ENCODE measurements around the gene GLIS2. TPM values are rescaled to one million over a fixed set of nuclear protein-coding genes. Genes with fewer than 3 reads are reported as not detected.
A peak's percentile ranks its signal among the peaks of the same experiment; 100 is the strongest.

GLIS2 gene
- polyA plus RNA-seq, 2 of the 4 experiments (the other 2 are of a cell fraction) = 5.5 to 15.8 TPM

- TF ChIP-seq E2F6 (IDR thresholded peaks at IDR 0.05; ENCODE audit: borderline replicate concordance, low read depth) (no peak), EHF (CRISPR knock-in tag; IDR thresholded peaks at IDR 0.05) (no peak), HOXA7 (CRISPR knock-in tag; IDR thresholded peaks at IDR 0.05) (no peak), NPAS2 (CRISPR knock-in tag; IDR thresholded peaks at IDR 0.05; ENCODE audit: borderline replicate concordance) (no peak), MYC (IDR thresholded peaks at IDR 0.05; ENCODE audit: borderline replicate concordance, low read length) (peak; percentile 65; the same call in 1 of the 2 replicates), CTCF (IDR thresholded peaks at IDR 0.05) (peak; percentile 2; the same call in 1 of the 3 replicates), ZC3H11A (IDR thresholded peaks at IDR 0.05) (no peak), USF2 (IDR thresholded peaks at IDR 0.05) (peak; percentile 50; the same call in 1 of the 2 replicates), ZNF302 (CRISPR knock-in tag; IDR thresholded peaks at IDR 0.05) (no peak), JUNB (IDR thresholded peaks at IDR 0.05) (no peak), PHF8 (IDR thresholded peaks at IDR 0.05; ENCODE audit: borderline replicate concordance, low read depth) (peak; percentile 34), RAD21 (conservative IDR thresholded peaks at IDR 0.05 in 1 of 2, IDR thresholded peaks at IDR 0.05 in 1 of 2) (no peak), CHD4 (IDR thresholded peaks at IDR 0.05; ENCODE audit: borderline replicate concordance) (no peak), JUN (IDR thresholded peaks at IDR 0.05) (peak in 1 of 2 experiments; percentile 14; a peak in 2 of 5 replicates), RARB (CRISPR knock-in tag; IDR thresholded peaks at IDR 0.05) (no peak), HEYL (CRISPR knock-in tag; IDR thresholded peaks at IDR 0.05) (no peak), ZFP36 (IDR thresholded peaks at IDR 0.05; ENCODE audit: borderline replicate concordance, partially characterized antibody) (no peak), EHMT2 (IDR thresholded peaks at IDR 0.05; ENCODE audit: low read depth) (no peak), RCOR1 (IDR thresholded peaks at IDR 0.05; ENCODE audit: low read depth, low read length) (no peak), SREBF2 (IDR thresholded peaks at IDR 0.05) (no peak)
- TF ChIP-seq, protein P1, sequence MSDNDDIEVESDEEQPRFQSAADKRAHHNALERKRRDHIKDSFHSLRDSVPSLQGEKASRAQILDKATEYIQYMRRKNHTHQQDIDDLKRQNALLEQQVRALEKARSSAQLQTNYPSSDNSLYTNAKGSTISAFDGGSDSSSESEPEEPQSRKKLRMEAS (IDR thresholded peaks at IDR 0.05) = peak; percentile 71
- TF ChIP-seq, protein P2, sequence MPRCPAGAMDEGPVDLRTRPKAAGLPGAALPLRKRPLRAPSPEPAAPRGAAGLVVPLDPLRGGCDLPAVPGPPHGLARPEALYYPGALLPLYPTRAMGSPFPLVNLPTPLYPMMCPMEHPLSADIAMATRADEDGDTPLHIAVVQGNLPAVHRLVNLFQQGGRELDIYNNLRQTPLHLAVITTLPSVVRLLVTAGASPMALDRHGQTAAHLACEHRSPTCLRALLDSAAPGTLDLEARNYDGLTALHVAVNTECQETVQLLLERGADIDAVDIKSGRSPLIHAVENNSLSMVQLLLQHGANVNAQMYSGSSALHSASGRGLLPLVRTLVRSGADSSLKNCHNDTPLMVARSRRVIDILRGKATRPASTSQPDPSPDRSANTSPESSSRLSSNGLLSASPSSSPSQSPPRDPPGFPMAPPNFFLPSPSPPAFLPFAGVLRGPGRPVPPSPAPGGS (IDR thresholded peaks at IDR 0.05) = peak; percentile 16; the same call in 1 of the 3 replicates
- ChIA-PET CTCF (interaction anchor here (0.6 to 10.9 kb wide), 14 partner anchors 11 to 1389 kb away, joined by 3 to 152 read pairs (median 13); partner anchors contain the start of genes FLYWCH2 and GLIS2), POLR2A (interaction anchor here (0.5 to 3.3 kb wide), 32 partner anchors 11 to 1122 kb away, joined by 3 to 39 read pairs (median 5); partner anchors contain the start of genes GLIS2 and PAM16)
- under 1% methylated on average over 29 of the region's 79 CpGs for WGBS (ENCODE audit: missing lambda C conversion rate)
- peak overlapping the region; percentile 90 for H3K4me2 ChIP-seq
- no peaks in the 10 kb centered on the region for H3K9me3 ChIP-seq
- ATAC-seq (peak; percentile 5 to 19), FAIRE-seq (no peak), DNase-seq (ENCODE audit: low read depth in 1 of 2, low spot score in 1 of 2) (peak; percentile 44 to 60)
- H3K27ac ChIP-seq = peak overlapping the region; percentile 98 to 99
- peak overlapping the region; percentile 87 for H3K4me3 ChIP-seq
- peaks cover 10% of the 10 kb centered on the region for H3K4me1 ChIP-seq
Measured at GRCh38 chr16:4272114-4272956, 43.5 kb upstream of the GLIS2 start.

Data from A549 (cell line).